Lung (tissue), 12 donors: Measurements from ENCODE around the gene FLNB. TPM values are rescaled to one million over a fixed set of nuclear protein-coding genes. Genes with fewer than 3 reads are reported as not detected.

Experiments
- ATAC-seq: fragments of 200-7000 bp; cut with Tn5 transposase; one replicate; pipeline ENCODE4 v1.9.1; 2020; ENCODE audit warnings: moderate number of reproducible peaks; ENCODE audit not compliant: insufficient read depth, low FRiP score
- DNase-seq, 3 donors: peaks; one replicate each; pipeline ENCODE4 v3.0.0-alpha.2; 2013 to 2017
- H3K27ac ChIP-seq, 2 donors: one replicate each; pipeline ENCODE4 v1.5.1; 2013; ENCODE audit warnings: mild to moderate bottlenecking in 2 of 2, moderate library complexity in 2 of 2, control low read depth in 1 of 2, inconsistent platforms in 1 of 2, low read depth in 1 of 2, low read length in 1 of 2
- H3K27me3 ChIP-seq, 3 donors: one replicate each; pipeline ENCODE4 v1.5.1; 2013; ENCODE audit warnings: low read length in 2 of 3; ENCODE audit not compliant: control insufficient read depth in 3 of 3, insufficient read depth in 3 of 3
- H3K36me3 ChIP-seq, 4 donors: one replicate each; pipeline ENCODE4 v1.5.1; 2013; ENCODE audit warnings: low read length in 4 of 4, mild to moderate bottlenecking in 1 of 4, moderate library complexity in 1 of 4; ENCODE audit not compliant: control insufficient read depth in 4 of 4, insufficient read depth in 4 of 4
- H3K4me1 ChIP-seq, 5 donors: one replicate each; pipeline ENCODE4 v1.5.1; 2013; ENCODE audit warnings: low read length in 5 of 5, mild to moderate bottlenecking in 2 of 5, moderate library complexity in 1 of 5; ENCODE audit not compliant: control insufficient read depth in 5 of 5, insufficient read depth in 5 of 5
- H3K4me3 ChIP-seq: one replicate; pipeline ENCODE4 v1.5.1; 2013; ENCODE audit warnings: mild to moderate bottlenecking, control low read depth, moderate library complexity
- H3K9ac ChIP-seq, 2 donors: one replicate each; pipeline ENCODE4 v1.5.1; 2013; ENCODE audit warnings: low read length in 2 of 2, control low read depth in 1 of 2; ENCODE audit not compliant: insufficient read depth in 1 of 2
- H3K9me3 ChIP-seq, 4 donors: one replicate each; pipeline ENCODE4 v1.5.1; 2013; ENCODE audit warnings: low read length in 3 of 4, mild to moderate bottlenecking in 1 of 4, moderate library complexity in 1 of 4; ENCODE audit not compliant: control insufficient read depth in 4 of 4, insufficient read depth in 3 of 4
- WGBS, 2 donors: extraction: QIAGEN DNeasy Blood & Tissue Kit; methylation state at CpG; one replicate each; pipeline ENCODE4 v1.1.7; 2013; 5-methylcytosine and 5-hydroxymethylcytosine counted together
- polyA plus RNA-seq, 2 donors: library from polyadenylated mRNA; stranded (reverse); fragments of 200-250 nt; gene quantifications; one replicate each; pipeline ENCODE4 v1.2.1, GENCODE V29; 2013
- total RNA-seq, 2 donors: library from RNA; depleted of rRNA in 1 of 2; stranded (reverse); fragments of >200 nt in 1 of 2; gene quantifications; one replicate each; pipeline ENCODE4 v1.2.1, GENCODE V29; 2014 to 2021
- TF ChIP-seq, protein P1 (sequence below): IDR thresholded peaks from 2 replicates; pipeline ENCODE4 v1.5.1; 2012; ENCODE audit warnings: mild to moderate bottlenecking; ENCODE audit errors: control extremely low read depth, extremely low read depth
- donor health status: control.
- donor health status: control.
- donor health status: Bipolar disorder and iron deficiency.
- donor health status: healthy.
- donor health status: DM: yes; HTN: yes; CAD: no.

The FLNB gene
- total and polyA plus RNA-seq, 4 donors, result 32.4 to 122 (median 93.7) TPM

DNA sequence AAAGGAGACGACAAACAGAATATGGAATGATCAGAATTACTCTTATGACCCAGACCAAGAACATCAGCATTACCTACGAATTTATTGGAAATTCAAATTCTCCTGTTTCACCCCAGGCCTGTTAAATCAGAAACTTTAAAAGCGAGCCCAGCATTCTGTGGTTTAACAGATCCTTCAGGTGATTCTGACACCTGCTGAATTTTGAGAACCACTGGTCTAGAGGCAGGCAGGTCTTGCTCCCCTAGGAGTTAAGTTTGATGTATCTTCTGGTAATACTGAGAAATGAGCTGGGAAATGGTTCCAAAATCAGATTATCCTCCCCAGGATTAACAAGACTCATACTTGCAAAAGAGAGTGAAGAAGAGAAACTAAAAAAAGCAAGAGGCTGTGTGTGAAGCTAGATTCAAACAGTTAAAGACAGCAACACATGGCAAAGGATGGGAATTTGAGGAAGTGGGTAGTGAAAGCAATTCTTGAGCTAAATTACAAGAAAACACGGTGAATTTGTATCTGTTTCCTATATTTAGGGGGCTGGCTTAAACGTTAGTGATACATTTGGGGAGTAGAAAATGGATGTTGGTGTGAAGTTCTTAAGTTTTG is 66.0 kb downstream of the FLNB start:
- no peak overlapping the region for H3K27ac ChIP-seq
- no peak for DNase-seq
- peaks cover 0 to 11% (median 5%) of the 10 kb centered on the region in 4 donors for H3K36me3 ChIP-seq
- no peaks in the 10 kb centered on the region for H3K27me3 ChIP-seq
- H3K9me3 ChIP-seq, result no peaks in the 10 kb centered on the region
- TF ChIP-seq, protein P1, sequence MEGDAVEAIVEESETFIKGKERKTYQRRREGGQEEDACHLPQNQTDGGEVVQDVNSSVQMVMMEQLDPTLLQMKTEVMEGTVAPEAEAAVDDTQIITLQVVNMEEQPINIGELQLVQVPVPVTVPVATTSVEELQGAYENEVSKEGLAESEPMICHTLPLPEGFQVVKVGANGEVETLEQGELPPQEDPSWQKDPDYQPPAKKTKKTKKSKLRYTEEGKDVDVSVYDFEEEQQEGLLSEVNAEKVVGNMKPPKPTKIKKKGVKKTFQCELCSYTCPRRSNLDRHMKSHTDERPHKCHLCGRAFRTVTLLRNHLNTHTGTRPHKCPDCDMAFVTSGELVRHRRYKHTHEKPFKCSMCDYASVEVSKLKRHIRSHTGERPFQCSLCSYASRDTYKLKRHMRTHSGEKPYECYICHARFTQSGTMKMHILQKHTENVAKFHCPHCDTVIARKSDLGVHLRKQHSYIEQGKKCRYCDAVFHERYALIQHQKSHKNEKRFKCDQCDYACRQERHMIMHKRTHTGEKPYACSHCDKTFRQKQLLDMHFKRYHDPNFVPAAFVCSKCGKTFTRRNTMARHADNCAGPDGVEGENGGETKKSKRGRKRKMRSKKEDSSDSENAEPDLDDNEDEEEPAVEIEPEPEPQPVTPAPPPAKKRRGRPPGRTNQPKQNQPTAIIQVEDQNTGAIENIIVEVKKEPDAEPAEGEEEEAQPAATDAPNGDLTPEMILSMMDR, result no peak
- no peak for ATAC-seq
- H3K4me1 ChIP-seq, result peaks cover 0 to 8% (median 0%) of the 10 kb centered on the region in 5 donors
- WGBS, 2 donors, result 48 to 66% methylated on average over 5 of the region's 5 CpGs
- no peak overlapping the region for H3K4me3 ChIP-seq
- H3K9ac ChIP-seq, result no peak overlapping the region

DNA sequence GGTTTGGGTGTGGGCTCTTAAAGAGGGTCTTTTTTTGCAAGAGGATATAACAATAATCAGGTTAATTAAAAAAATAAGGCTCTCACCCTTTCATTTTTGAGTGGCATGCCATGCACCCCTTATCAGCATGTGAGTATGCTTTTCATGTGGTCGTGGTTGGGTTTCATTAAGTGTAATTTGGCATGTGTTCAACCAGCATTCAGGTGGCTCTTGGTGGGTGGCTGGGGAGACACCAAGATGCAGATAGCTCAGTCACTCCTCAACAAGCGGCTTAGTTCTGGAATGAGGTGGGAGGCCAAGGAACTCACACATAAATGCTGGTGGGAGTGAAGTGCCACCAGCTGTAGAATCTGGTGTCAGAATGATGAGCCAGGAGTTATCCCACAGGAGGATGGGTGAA is 66.8 kb downstream of the FLNB start:
- Histone ChIP-seq H3K4me1 (peaks cover 0 to 8% (median 0%) of the 10 kb centered on the region in 5 donors), H3K9me3 (no peaks in the 10 kb centered on the region), H3K27ac (no peak overlapping the region), H3K27me3 (no peaks in the 10 kb centered on the region), H3K4me3 (no peak overlapping the region), H3K9ac (no peak overlapping the region), H3K36me3 (peaks cover 4 to 17% (median 7%) of the 10 kb centered on the region in 4 donors)
- DNase-seq (no peak), ATAC-seq (no peak)
- TF ChIP-seq, protein P1, result no peak
- WGBS, 2 donors, result 56 to 59% methylated on average over 2 of the region's 2 CpGs

DNA sequence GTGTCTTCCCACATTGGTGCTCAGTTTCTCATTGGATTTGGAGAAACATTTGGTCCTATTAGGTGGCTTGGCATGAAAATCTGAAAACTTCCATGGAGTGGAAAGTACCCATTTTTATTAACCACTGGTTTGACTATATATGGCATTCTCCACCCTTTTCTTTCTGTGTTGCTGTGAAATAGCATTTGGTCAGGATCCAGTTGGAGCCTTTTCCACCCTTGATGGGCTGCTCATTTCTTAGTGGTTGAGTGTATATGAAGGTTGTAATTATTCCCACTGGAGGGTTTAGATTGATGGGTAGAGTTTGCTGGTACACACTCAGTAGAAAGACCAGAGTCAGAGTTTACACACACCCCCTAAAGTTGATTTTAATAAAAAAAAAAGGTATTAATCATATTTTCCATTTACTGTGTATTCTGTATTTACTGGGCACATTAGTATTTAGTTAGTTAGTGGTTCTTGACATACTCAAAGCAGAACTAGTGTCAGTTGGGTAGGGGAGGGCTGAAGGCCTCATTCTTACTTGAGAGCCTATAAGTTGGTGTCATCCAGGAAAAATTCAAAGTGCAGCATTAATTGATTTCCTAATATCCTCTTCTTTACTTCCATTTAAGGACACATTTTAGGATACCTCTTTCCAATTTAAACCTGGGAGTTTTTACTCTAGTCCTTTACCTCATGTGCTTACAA is 69.5 kb downstream of the FLNB start:
- no peak overlapping the region for H3K4me3 ChIP-seq
- no peaks in the 10 kb centered on the region for H3K27me3 ChIP-seq
- no peak for DNase-seq
- peaks cover 0 to 5% (median 0%) of the 10 kb centered on the region in 5 donors for H3K4me1 ChIP-seq
- H3K9me3 ChIP-seq, result no peaks in the 10 kb centered on the region
- TF ChIP-seq, protein P1, result no peak
- peaks cover 4 to 19% (median 10%) of the 10 kb centered on the region in 4 donors for H3K36me3 ChIP-seq
- no peak for ATAC-seq
- no peak overlapping the region for H3K9ac ChIP-seq
- no peak overlapping the region for H3K27ac ChIP-seq
